ENCODE data around the gene HMOX1.

GRCh38 chr22:35344956-35345690 is 35.8 kb upstream of the HMOX1 start:
- no peak for TF ChIP-seq CTCF (IDR thresholded peaks at IDR 0.05; ENCODE audit: insufficient read depth, low read length, poor library complexity, severe bottlenecking)
- no peak for TF ChIP-seq EZH2phosphoT487 (conservative IDR thresholded peaks at IDR 0.05; ENCODE audit: low read length)
